HepG2 (cell line): Measurements from ENCODE around the gene FAM83C. TPM values are rescaled to one million over a fixed set of nuclear protein-coding genes. Genes with fewer than 3 reads are reported as not detected.

Source experiments
- AKAP8 ChIP-seq: sonication (generic); formaldehyde crosslinking; IDR thresholded peaks from 2 replicates; pipeline ENCODE4 v1.5.1; 2020; ENCODE audit warnings: mild to moderate bottlenecking, missing genetic modification reagents
- GATAD2A ChIP-seq: IDR thresholded peaks from 2 replicates; pipeline ENCODE4 v1.6.1; 2016
- IKZF5 ChIP-seq: IDR thresholded peaks from 2 replicates; pipeline ENCODE4 v1.6.1; 2018; ENCODE audit warnings: missing genetic modification reagents, mild to moderate bottlenecking, missing compliant biosample characterization
- KDM2A ChIP-seq: sonication (generic); formaldehyde crosslinking; IDR thresholded peaks from 2 replicates; pipeline ENCODE4 v1.4.0; 2020; ENCODE audit warnings: low read depth, missing genetic modification reagents, borderline replicate concordance
- KDM5B ChIP-seq: sonication (generic); formaldehyde crosslinking; IDR thresholded peaks from 2 replicates; pipeline ENCODE4 v1.4.0; 2020; ENCODE audit warnings: missing genetic modification reagents, mild to moderate bottlenecking, borderline replicate concordance
- NR0B2 ChIP-seq: sonication (generic); formaldehyde crosslinking; IDR thresholded peaks from 2 replicates; pipeline ENCODE4 v1.4.0; 2020; ENCODE audit warnings: mild to moderate bottlenecking, missing genetic modification reagents
- RAD21 ChIP-seq: fragments of 450-650 bp; formaldehyde crosslinking; IDR thresholded peaks from 2 replicates; pipeline ENCODE4 v1.5.0; 2020; ENCODE audit warnings: mild to moderate bottlenecking
- STAG1 ChIP-seq: sonication (generic); formaldehyde crosslinking; IDR thresholded peaks from 2 replicates; pipeline ENCODE4 v1.4.0; 2020; ENCODE audit warnings: missing genetic modification reagents
- ZBTB42 ChIP-seq: sonication (generic); formaldehyde crosslinking; IDR thresholded peaks from 2 replicates; pipeline ENCODE4 v1.5.0; 2020; ENCODE audit warnings: mild to moderate bottlenecking, missing genetic modification reagents
- ZKSCAN8 ChIP-seq: IDR thresholded peaks from 2 replicates; pipeline ENCODE4 v1.6.1; 2016; ENCODE audit warnings: borderline replicate concordance, missing genetic modification reagents, missing compliant biosample characterization
- ZNF121 ChIP-seq: sonication (generic); formaldehyde crosslinking; IDR thresholded peaks from 2 replicates; pipeline ENCODE4 v1.5.0; 2020; ENCODE audit warnings: mild to moderate bottlenecking, missing genetic modification reagents
- ZNF543 ChIP-seq: sonication (generic); formaldehyde crosslinking; IDR thresholded peaks from 2 replicates; pipeline ENCODE4 v1.4.0; 2020; ENCODE audit warnings: mild to moderate bottlenecking, missing genetic modification reagents
- ZNF609 ChIP-seq: sonication (generic); formaldehyde crosslinking; IDR thresholded peaks from 2 replicates; pipeline ENCODE4 v1.4.0; 2020; ENCODE audit warnings: mild to moderate bottlenecking, missing genetic modification reagents, borderline replicate concordance
- polyA plus RNA-seq, 8 experiments: library from polyadenylated mRNA; depleted of rRNA in 3 of 8; stranded (reverse) in 7 of 8; unstranded in 1 of 8; fragments of >200 nt; fragmentation: Illumina TruSeq in 4 of 8; extraction: Trizol in 4 of 8; gene quantifications; 2 replicates each; pipeline versions ENCODE4 v1.2.1 to v1.2.3, GENCODE V29; 2011 to 2016; ENCODE audit warnings: low read depth in 4 of 8, missing spikeins in 1 of 8, mixed read lengths in 1 of 8; ENCODE audit not compliant: insufficient read depth in 1 of 8
- total RNA-seq, 5 experiments: library from RNA; depleted of rRNA; stranded (reverse); fragments of >200 nt; fragmentation: Illumina TruSeq; extraction: Trizol; gene quantifications; 2 replicates each; pipeline ENCODE4 v1.2.3, GENCODE V29; 2016; ENCODE audit warnings: low read depth in 1 of 5
- TF ChIP-seq, protein P1 (sequence below): IDR thresholded peaks from 2 replicates; pipeline ENCODE4 v1.6.1; 2016; ENCODE audit warnings: low read depth
- TF ChIP-seq, protein P2 (sequence below): IDR thresholded peaks from 2 replicates; pipeline ENCODE4 v1.6.1; 2016; ENCODE audit warnings: control low read depth

The FAM83C gene
- total and polyA plus RNA-seq, 2 of the 13 experiments (the other 11 are each of a cell fraction or from before 2014, with no cell fraction given), result 0.04 TPM; not detected in 1

DNA sequence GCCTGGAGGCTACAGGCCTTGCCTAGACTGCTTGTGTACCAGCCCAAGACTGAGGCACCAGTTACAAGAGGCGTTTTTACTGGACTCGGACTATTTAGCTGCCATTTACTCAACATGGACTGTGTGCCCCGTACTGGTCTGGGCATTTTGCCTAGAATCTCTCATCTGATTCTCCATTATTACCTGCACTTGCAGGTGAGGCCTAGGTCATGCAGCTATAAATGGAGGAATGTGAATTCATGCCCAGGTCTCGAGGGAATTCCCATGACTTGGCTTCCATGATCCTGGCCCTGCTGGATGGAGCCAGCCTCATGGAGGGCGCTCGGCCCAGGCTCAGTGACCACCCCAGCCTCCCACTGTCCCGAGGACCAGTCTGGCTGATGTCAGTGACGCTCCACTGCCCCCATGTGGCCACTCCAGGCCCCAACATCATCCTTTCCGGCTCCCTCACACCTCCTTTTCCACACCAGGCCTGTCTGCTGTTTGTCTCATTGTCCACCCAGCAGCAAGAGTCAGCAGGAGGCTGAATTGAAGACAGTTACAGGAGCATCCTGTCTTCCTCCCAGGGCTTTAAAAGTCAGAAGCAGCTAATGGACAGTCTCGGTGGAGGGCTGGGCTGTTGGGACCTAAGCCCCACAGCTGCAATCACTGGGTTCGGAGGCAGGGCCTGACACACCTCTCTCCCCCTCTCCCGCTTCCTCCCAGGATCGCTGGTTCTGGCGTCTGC, 23.0 kb downstream of the FAM83C start (continued):
- peak; percentile 99 for TF ChIP-seq STAG1 (CRISPR knock-in tag)
- TF ChIP-seq RAD21 (CRISPR knock-in tag), result peak; percentile 98
- TF ChIP-seq, protein P1, sequence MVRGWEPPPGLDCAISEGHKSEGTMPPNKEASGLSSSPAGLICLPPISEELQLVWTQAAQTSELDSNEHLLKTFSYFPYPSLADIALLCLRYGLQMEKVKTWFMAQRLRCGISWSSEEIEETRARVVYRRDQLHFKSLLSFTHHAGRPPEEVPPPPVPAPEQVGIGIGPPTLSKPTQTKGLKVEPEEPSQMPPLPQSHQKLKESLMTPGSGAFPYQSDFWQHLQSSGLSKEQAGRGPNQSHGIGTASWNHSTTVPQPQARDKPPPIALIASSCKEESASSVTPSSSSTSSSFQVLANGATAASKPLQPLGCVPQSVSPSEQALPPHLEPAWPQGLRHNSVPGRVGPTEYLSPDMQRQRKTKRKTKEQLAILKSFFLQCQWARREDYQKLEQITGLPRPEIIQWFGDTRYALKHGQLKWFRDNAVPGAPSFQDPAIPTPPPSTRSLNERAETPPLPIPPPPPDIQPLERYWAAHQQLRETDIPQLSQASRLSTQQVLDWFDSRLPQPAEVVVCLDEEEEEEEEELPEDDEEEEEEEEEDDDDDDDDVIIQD (CRISPR knock-in tag), result peak; percentile 44; the same call in 1 of the 2 replicates
- no peak; the same call in 1 of the 2 replicates for TF ChIP-seq ZBTB42
- TF ChIP-seq IKZF5 (CRISPR knock-in tag), result peak; percentile 68; the same call in 1 of the 2 replicates
- TF ChIP-seq ZKSCAN8, result 0 out of 2 replicates have a peak, but pooled peaks have one; percentile 30
- TF ChIP-seq ZNF609, result peak; percentile 30; the same call in 1 of the 2 replicates
- no peak for TF ChIP-seq AKAP8 (CRISPR knock-in tag)
- peak; percentile 57; the same call in 1 of the 2 replicates for TF ChIP-seq ZNF543
- peak; percentile 53 for TF ChIP-seq GATAD2A (CRISPR knock-in tag)
- peak; percentile 81; the same call in 1 of the 2 replicates for TF ChIP-seq NR0B2 (CRISPR knock-in tag)
- peak; percentile 78 for TF ChIP-seq ZNF121 (CRISPR knock-in tag)
- TF ChIP-seq KDM5B (CRISPR knock-in tag), result peak; percentile 69; the same call in 1 of the 2 replicates
- TF ChIP-seq KDM2A (CRISPR knock-in tag), result peak; percentile 83
- TF ChIP-seq, protein P2, sequence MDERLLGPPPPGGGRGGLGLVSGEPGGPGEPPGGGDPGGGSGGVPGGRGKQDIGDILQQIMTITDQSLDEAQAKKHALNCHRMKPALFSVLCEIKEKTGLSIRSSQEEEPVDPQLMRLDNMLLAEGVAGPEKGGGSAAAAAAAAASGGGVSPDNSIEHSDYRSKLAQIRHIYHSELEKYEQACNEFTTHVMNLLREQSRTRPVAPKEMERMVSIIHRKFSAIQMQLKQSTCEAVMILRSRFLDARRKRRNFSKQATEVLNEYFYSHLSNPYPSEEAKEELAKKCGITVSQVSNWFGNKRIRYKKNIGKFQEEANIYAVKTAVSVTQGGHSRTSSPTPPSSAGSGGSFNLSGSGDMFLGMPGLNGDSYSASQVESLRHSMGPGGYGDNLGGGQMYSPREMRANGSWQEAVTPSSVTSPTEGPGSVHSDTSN (CRISPR knock-in tag), result no peak
